ENCODE data around the gene CPA1.
"Not testable (repeated sequence)": the region's sequence is repeated elsewhere in the genome, so short reads cannot be mapped to it uniquely, and the experiment has no call there.

CPA1 gene

DNA sequence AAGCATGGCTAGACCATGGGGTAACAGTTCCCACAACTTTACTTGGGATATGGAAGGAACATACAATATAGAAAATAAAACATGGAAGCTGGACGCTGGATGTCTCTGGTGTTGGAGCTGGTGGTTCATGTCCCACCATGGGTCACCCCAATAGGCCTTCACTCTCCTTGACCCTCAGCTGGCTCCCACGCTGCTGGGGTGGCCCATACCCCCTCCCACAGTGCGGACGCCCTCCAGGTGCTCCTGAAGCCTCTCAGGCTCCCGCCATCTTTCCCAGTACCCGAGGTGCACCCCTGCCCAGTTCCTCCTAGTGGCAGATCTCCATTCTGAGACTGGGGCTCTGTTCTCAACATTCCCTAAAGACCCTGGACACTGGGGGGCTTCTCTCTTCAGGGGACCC is 5.8 kb upstream of the CPA1 start:
- DNase-seq, result no peak

DNA sequence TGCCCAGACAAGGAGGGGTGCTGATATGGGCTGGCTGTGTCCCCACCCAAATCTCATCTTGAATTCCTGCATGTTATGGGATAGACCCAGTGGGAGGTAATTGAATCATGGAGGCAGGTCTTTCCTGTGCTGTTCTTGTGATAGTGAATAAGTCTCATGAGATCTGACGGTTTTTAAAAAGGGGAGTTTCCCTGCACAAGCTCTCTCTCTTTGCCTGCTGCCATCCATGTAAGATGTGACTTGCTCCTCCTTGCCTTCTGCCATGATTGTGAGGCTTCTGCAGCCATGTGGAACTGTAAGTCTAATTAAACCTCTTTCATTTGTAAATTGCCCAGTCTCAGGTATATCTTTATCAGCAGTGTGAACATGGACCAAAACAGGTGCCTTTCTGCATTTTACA is 3.8 kb upstream of the CPA1 start:
- DNase-seq, result not testable (repeated sequence)

DNA sequence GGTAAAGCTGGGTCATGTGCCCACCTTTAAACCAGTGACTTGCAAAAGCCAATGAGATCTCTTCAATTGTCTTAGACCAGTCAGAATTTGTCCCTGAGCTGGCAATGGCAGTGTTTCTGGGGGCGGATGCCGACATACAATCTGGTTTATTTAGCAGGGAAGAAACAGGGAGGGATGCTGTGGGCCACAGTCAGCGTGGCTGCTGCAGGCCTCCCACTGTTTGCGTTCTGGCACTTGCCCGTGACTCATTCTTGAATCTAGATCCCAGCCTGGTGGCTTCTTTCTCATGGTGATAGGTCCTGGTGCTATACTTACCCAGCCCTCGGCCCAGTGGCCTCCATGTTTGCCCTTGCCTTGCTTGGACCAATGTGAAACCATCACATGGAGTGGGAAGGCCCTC is 3.1 kb upstream of the CPA1 start:
- no peak for DNase-seq

DNA sequence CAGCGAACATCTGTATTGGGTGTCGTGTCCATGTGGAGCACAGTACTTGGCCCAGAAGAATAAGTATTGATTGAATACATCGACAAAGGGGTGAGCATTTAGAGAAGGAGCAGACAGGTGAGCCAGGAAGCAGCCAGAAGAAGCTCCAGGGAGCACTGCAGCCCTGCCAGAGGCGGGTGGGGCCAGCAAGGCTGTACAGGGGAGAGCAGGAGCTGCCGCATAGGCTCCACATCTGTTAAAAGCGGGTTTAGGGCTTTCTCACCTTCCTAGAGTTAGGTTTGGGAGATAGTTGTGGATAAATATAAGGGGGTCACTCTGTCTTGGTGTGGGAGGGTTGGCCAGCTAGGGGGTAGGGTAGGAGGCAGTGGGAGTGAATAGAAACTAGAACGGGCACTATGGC is 1.3 kb upstream of the CPA1 start:
- DNase-seq, result no peak

DNA sequence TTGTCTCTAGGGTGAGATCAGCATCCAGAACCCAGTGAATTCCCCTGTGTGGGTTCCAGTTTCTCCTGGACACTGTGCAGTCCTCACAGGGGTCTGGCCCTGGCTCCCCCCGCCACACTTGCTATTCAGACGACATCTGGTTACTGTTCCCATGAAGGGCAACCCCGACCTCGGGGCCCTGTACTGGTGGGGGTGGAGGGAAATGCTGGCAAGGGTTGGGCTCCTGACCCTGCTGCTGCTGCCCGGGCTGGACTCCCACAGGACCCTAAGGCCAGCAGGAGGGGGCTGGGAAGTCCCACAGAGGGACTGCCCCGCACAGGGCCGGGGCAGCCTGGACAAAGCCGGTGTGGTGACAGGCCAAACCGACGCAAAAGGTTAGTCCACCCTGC is 768 bp upstream of the CPA1 start:
- no peak for DNase-seq

DNA sequence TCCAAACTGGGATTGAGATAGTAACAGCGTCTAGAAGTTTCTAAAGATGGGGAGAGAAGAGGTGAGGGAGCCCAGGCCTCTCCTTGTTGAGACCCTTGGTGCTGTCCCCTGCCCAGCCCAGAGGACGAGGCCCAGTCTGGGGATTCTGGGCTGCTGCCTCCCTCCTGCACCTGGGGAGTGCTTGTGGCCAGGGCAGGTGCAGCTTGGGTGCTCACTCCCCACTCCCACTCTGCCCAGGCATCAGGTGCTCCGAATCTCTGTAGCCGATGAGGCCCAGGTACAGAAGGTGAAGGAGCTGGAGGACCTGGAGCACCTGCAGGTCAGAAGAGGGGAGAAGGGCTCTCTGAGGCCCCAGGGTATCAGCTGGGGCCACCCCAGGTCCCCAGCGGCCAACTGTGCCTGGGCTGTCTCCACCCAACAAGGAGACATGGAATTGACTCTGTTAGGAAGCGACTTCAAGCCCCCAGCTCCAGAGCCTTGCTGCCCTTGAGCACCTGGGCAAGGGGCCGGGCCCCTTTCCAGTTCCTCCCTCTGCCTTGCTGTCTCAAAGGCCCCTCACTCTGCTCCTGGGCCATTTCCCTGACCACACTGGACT is 664 bp downstream of the CPA1 start:
- DNase-seq, result no peak

DNA sequence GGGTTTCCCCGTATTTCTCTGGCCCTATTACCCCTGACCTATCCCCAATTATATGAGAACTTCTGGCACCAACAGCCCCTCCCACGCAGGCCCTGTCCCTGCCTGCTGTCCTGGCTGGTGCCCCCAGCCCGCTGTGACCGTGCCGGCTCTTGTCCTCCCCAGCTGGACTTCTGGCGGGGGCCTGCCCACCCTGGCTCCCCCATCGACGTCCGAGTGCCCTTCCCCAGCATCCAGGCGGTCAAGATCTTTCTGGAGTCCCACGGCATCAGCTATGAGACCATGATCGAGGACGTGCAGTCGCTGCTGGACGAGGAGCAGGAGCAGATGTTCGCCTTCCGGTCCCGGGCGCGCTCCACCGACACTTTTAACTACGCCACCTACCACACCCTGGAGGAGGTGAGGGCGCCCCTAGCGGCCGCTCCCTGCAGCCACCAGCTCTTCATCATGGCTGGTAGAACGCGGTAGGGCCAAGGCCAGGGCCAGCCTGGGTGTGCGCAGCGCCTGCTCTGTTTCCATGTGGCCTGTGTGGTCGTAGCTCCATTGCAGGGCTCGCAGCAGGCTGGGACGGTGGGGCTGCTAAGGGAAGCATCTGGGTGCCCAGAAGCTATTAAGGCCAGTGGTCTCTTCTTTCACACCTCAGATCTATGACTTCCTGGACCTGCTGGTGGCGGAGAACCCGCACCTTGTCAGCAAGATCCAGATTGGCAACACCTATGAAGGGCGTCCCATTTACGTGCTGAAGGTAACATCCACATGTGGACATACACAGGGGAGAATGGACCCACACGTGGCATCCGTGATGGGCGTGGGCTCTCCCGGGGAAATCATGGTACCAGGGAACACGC is 1.4 kb downstream of the CPA1 start:
- peak; percentile 45 for DNase-seq

DNA sequence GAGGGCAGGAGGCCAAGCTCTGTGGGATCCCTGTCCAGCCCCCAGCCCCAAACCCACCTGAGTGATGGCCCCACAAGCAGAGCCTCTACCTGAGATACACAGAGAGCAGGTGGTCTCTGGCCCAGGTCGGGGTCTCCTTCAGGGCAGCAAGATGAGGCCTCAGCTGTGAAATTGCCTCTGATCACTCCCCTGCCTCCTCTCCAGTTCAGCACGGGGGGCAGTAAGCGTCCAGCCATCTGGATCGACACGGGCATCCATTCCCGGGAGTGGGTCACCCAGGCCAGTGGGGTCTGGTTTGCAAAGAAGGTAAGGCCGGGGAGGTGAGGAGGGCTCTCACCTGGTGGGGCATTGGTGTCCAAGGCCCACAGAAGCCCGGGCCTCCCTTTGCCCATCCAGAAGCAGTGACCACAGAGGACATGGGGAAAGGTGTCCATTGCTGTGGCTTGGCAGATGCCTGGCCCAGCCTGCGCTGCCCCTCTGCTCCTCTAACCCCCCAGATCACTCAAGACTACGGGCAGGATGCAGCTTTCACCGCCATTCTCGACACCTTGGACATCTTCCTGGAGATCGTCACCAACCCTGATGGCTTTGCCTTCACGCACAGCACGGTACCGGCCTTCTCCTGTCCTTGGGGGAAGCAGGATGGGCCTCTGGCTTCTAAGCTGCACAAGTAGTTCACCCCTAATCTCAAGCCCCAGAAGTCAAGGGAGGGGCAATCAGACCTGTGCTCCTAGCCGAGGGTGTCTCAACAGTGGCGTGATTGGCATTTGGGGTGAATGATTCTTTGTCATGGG is 3.1 kb downstream of the CPA1 start:
- DNase-seq, result no peak

DNA sequence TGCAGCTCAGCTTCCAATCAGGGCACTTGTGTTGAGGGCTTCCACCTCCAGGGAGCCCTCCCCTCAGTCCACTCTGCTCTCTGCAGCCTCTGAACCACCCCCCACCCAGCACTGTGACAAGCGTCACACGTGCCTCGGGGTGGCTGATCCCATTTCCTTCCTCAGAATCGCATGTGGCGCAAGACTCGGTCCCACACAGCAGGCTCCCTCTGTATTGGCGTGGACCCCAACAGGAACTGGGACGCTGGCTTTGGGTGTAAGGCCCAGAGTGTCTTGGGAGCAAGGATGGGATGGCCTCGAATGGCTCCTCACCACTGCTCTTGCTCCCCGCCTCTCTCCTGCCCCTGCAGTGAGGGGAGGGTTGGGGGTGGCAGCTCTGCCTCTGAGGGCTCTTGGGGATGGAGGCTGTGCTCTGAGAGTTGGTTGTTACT is 4.1 kb downstream of the CPA1 start:
- DNase-seq, result no peak

DNA sequence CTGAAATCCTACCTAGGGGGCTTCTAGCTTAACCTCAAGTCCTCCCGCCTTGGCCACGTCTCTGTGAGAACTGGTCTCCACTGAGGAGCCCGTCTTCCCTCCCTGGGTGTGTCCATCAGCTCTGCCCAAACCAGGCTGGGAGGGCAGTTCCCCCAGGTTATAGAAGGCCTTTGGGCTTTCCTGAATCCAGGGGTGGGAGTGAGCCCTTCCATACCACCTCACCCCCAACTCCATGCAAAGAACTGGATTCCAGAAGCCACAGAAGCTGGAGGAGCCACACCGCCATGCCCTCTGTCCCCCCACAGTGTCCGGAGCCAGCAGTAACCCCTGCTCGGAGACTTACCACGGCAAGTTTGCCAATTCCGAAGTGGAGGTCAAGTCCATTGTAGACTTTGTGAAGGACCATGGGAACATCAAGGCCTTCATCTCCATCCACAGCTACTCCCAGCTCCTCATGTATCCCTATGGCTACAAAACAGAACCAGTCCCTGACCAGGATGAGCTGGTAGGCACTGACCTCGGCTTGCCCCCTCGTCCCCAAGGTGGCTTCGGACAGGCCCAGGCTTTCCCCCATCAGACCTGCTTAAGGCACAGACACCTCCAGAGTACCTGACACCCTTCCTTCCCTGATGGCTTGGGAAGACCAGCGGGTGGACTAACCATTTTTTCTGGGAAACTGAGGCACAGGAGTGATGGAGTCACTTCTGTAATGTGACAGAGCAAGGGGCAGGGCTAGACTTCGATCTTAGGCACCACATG is 4.7 kb downstream of the CPA1 start:
- DNase-seq, result no peak

DNA sequence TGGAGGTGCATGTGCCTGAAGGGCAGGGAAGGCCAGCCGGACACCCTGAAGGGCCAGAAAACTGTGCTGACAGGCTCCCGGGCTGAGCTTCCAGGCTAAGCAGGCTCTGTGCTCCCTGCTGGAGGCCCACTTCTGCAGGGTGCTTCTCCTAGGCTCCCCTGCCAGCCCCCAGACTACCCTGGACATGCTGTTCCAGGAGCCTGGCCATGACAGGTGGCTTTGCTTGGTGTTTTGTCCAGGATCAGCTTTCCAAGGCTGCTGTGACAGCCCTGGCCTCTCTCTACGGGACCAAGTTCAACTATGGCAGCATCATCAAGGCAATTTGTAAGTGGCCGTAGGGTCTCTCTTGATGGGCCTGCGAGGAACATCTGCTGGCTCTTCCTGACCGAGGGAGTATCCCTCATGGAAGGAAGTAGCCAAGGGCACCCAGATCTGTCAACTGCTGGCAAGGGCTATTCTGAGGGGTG is 5.3 kb downstream of the CPA1 start:
- DNase-seq, result no peak

DNA sequence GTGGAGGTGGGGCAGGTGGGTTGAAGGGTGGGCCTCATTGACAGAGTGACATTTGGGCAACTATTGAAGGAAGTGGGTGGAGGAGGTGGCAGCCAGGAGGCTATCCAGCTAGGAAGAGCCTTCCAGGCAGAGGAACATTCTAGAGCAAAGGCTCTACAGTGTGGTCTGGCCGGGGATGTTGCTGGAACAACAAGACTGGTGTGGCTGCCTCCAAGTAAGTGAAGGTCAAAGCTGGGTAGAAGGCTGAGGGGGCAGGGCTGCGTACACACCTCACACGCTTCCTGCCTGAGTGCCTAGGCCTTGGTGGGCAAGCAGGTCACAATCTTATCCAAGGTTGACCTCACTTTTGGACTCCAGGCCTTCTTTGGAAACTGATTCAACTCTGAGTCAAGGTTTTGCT is 6.6 kb downstream of the CPA1 start:
- DNase-seq, result no peak

DNA sequence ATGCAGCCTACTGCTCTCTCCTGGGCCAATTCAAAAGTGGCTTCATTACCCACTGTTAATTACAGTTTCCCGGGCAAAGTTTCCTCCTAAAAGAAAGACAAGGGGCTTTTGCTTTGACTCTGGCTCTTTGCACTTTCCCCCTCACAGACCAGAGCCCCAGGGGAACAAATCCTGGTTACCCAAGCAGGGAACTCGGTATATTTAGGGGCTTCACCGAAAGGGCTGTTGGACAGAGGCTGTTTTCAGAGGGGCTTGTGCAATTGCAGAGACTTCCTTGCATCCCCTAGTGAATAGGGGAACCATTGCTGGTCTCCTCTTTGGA is 7.0 kb downstream of the CPA1 start:
- no peak for DNase-seq

DNA sequence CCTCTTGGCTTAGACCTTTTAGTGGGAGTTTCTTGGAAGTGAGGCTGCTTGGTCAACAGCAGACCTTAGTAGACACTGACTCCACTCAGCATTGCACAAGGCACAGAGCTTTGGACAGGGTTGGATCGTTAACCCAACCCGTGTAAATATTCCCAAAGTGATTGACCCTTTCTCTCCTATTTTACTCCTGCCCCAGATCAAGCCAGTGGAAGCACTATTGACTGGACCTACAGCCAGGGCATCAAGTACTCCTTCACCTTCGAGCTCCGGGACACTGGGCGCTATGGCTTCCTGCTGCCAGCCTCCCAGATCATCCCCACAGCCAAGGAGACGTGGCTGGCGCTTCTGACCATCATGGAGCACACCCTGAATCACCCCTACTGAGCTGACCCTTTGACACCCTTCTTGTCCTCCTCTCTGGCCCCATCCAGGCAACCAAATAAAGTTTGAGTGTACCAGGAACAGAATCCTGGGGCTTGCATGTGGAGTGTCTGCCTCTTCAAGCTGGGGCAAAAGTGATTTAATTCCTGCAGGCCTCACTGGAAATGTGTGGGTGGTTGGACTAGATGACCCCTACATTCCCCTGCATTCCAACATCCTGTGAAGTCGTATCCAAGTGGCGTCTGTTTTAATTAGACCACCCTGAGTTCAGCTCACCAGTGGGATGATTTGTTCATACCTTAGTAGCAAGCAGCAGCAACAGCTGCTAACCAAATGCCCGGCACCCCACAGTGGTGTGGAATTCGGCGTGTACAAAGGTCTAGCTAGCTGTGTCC is 7.5 kb downstream of the CPA1 start:
- DNase-seq, result no peak

DNA sequence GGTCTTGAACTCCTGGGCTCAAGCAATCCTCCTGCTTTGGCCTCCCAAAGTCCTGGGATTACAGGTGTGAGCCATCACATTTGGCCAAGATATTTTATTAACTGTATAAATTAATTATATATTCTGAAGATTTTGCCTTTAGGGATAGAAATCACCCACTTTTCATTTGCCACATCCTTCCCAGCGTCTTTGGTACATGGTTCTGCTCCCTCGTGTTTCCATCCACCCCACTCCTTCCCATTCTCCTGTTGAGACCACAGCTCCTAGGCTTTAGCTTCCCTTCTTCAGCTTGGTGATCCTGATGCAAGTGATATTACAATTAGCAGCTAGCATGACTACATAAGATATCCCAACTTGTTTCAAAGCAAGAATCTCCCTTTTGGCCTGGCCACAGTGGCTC is 8.4 kb downstream of the CPA1 start:
- DNase-seq, result no peak

DNA sequence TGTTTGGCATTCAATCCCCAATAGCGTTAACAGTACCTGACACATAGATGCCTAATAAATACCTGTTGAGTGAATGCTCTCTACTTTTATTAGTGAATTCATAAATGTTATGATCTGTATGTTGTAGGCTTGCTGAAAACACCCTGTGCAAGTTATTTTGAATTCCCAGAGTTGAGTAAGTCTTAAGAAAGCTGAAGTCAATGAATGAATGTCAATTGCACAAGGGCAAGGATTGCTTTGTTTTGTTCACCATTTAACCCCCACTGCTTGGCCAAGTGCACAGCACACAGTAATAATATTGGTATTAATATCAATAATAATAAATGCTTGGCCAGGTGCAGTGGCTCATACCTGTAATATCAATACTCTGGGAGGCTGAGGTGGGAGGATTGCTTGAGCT is 10.2 kb downstream of the CPA1 start:
- no peak for DNase-seq

DNA sequence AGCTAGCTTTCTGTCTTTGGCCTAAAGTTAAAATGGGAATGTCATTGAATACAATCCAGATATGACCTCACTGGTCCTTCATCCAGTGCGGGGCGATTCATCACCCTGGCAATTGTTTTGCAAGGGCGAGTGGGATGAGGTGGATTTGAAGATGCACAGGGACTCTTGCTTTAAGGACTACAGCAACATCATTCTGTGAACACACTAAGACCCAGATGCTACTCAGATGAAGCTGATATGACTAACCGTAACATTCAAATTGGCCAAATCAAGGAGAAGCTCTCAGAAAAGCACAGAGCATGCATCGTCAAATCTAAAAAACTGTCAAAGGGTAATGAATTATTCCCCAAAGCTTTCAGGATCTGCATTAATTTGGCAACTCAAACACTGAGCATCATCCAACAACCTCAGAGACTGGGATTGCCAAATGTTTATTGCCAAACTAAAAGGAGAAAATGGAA is 12.8 kb downstream of the CPA1 start:
- DNase-seq, result no peak

DNA sequence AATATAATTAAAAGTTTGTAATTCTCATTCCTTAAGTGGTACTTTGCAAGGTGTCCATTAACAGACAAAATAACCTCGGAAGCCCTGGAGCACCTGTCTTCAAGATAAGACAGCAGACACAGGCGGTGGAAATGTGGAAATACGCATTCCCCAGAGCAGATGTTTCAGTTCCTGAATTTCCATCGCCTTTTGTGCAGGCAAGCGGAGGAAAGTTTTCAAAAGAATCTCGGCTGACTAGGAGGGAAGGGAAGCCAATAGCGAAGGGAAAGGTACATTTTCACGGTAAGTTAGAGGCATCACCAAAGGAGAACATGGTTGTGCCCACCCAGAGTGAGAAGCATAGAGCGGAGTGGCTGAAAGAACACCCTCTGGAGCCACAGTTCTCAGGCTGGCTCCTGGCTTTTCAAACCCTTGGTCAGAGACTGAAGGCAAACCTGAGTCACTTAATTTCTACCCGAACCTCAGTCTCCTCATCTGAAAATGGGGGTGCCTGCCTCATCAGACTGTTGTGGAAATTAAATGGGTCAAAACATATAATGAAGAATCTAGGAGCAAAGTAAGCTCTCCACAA is 13.6 kb downstream of the CPA1 start:
- DNase-seq, result peak; percentile 27

DNA sequence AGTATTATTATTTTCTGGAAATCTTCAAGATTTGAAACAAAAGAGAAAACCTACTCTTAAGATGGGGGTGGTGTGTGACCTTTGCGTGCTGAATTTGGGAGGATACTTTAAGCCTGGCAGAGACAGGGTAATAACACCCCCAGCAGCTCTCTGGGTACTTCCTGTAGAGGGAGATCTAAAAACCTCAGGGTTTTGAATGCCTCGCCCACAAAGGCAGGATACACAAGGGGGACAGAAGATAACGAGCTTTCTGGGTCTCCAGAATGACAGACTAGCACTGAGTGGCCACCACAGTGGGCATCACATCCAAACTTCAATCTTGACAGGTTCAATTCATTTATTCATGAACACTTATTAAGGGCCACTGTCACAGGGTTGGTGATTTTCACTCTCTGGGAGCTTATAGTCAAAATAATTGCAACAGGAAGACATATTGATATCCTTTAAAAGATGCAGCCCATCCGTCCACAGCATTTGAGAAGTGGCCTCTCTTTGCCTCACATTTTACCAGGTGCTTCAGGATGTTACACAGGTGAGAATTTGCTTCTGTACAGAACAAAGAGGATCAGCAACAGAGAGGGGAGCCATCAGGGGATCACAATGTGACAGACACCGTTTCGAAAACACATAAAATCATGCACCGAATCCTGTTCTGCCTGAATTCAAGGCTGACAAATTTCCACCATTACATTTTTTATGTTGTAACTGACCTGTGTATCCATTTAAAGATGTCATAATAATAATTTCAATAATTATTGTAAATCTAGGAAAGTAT is 14.3 kb downstream of the CPA1 start:
- DNase-seq, result peak; percentile 17

DNA sequence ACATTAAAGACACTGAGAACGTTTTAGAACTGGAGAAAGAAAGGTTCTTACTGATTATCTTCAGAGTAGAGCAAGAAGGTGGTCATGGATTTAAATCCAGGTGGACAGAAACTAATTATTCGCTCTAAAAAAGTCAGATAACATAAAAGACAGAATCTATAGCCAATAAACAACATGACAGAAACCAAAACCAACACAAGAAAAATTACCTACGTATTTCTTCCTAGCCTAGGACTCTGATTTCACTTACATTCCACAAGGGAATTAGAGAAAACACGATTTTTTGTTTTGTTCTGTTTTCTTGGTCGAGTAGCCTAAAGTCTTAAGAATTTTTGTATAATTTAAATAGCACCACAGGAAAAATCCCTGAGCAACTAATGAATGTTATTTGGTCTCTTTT is 15.1 kb downstream of the CPA1 start:
- DNase-seq, result no peak

DNA sequence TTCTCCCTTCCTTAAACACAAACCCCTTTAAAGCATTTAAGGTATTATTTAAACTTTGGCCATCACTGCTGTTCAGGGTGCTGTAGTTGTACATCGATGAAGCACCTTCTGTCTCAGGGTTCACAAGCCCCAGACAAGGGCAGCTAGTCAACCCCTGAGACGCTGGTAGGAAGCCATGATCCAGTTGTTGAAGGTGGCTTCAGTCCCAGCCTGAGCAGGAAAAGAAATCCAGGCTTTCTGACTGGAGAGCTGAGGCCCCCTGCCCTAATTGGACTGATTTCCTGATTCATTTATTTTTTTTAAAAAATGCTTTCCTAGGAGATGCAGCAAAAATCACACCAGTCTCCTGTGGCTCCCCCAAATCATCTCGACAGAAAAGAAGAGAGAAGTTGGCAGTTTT is 15.8 kb downstream of the CPA1 start:
- DNase-seq, result no peak

Measured in RPMI8226 (cell line).